Stomach (tissue), 9 donors: ENCODE data around the gene MYO9B. TPM values are rescaled to one million over a fixed set of nuclear protein-coding genes. Genes with fewer than 3 reads are reported as not detected.

ENCODE experiments used
- DNase-seq, 2 donors: peaks; one replicate each; pipeline versions ENCODE4 v3.0.0 to v3.0.0-alpha.2; 2013 to 2019
- H3K27ac ChIP-seq, 5 donors: fragments of 200-600 bp in 4 of 5; sonication (generic) in 4 of 5; one replicate each; pipeline ENCODE4 v1.5.1; 2013 to 2019; ENCODE audit warnings: mild to moderate bottlenecking in 1 of 5, moderate library complexity in 1 of 5
- H3K27me3 ChIP-seq, 3 donors: fragments of 200-600 bp; sonication (generic); one replicate each; pipeline ENCODE4 v1.5.1; 2017 to 2019; ENCODE audit warnings: mixed run types in 1 of 3
- H3K36me3 ChIP-seq, 4 donors: fragments of 200-600 bp; sonication (generic); 1 replicate in 3 of 4; 2 replicates in 1 of 4; pipeline ENCODE4 v1.5.1; 2016 to 2019
- H3K4me1 ChIP-seq, 4 donors: fragments of 200-600 bp; sonication (generic); one replicate each; pipeline ENCODE4 v1.5.1; 2016 to 2019
- H3K4me3 ChIP-seq, 4 donors: fragments of 200-600 bp; sonication (generic) in 3 of 4; one replicate each; pipeline ENCODE4 v1.5.1; 2016 to 2019; ENCODE audit warnings: mild to moderate bottlenecking in 1 of 4
- H3K9me3 ChIP-seq, 4 donors: fragments of 200-600 bp; sonication (generic); one replicate each; pipeline ENCODE4 v1.5.1; 2016 to 2019
- EP300 ChIP-seq: sonication (generic); formaldehyde crosslinking; IDR thresholded peaks from one replicate; pipeline ENCODE4 v1.6.1; 2017; ENCODE audit warnings: antibody characterized with exemption
- POLR2A ChIP-seq, 4 donors: fragments of 450-650 bp; IDR thresholded peaks; one replicate each; pipeline ENCODE4 v1.6.1; 2016; ENCODE audit warnings: antibody characterized with exemption in 4 of 4, control low read depth in 2 of 4, mild to moderate bottlenecking in 1 of 4, moderate library complexity in 1 of 4
- POLR2AphosphoS5 ChIP-seq, 3 donors: sonication (generic); formaldehyde crosslinking; IDR thresholded peaks; one replicate each; pipeline ENCODE4 v1.6.1; 2016; ENCODE audit warnings: antibody characterized with exemption in 3 of 3
- WGBS, 5 donors: extraction: QIAGEN DNeasy Blood & Tissue Kit in 3 of 5; methylation state at CpG; one replicate each; pipeline versions ENCODE4 v1.1.5 to v1.1.7; 2013 to 2018; 5-methylcytosine and 5-hydroxymethylcytosine counted together
- intact Hi-C: fragments of 100-400 bp; cut with DNase I; formaldehyde crosslinking; loops from one replicate; pipeline ENCODE4 v1.15.1; 2023; ENCODE audit warnings: low total_unique reads
- polyA plus RNA-seq, 3 donors: library from polyadenylated mRNA; stranded (reverse); fragments of 200-250 nt; gene quantifications; one replicate each; pipeline ENCODE4 v1.2.3, GENCODE V29; 2013
- total RNA-seq, 5 donors: library from RNA; depleted of rRNA; stranded (reverse); fragments of >200 nt; gene quantifications; one replicate each; pipeline versions ENCODE4 v1.1.0 to v1.2.3, GENCODE V29; 2014 to 2016
- TF ChIP-seq, protein P1 (sequence below), 7 experiments: fragments of 450-650 bp in 4 of 7; fragments of 200-600 bp in 3 of 7; sonication (generic) in 3 of 7; IDR thresholded peaks; one replicate each; pipeline ENCODE4 v1.5.1; 2016 to 2019; ENCODE audit warnings: antibody characterized with exemption in 7 of 7, control low read depth in 2 of 7, mild to moderate bottlenecking in 1 of 7
- donor health status: healthy with polysubstance abuse.
- donor health status: Bipolar disorder and iron deficiency.
- donor health status: healthy.

Gene MYO9B
- total and polyA plus RNA-seq, 8 donors: 30.2 to 265 (median 62.5) TPM

- Histone ChIP-seq H3K27me3 (no peaks in the 10 kb centered on the region), H3K27ac (no peak overlapping the region), H3K4me1 (no peaks in the 10 kb centered on the region), H3K36me3 (peaks cover 21 to 82% (median 65%) of the 10 kb centered on the region in 4 donors), H3K4me3 (no peak overlapping the region), H3K9me3 (no peaks in the 10 kb centered on the region)
- 89 to 94% (median 91%) methylated on average over 3 to 5 of the region's 5 CpGs for WGBS, 5 donors
- no peak for DNase-seq
- TF ChIP-seq, protein P1, sequence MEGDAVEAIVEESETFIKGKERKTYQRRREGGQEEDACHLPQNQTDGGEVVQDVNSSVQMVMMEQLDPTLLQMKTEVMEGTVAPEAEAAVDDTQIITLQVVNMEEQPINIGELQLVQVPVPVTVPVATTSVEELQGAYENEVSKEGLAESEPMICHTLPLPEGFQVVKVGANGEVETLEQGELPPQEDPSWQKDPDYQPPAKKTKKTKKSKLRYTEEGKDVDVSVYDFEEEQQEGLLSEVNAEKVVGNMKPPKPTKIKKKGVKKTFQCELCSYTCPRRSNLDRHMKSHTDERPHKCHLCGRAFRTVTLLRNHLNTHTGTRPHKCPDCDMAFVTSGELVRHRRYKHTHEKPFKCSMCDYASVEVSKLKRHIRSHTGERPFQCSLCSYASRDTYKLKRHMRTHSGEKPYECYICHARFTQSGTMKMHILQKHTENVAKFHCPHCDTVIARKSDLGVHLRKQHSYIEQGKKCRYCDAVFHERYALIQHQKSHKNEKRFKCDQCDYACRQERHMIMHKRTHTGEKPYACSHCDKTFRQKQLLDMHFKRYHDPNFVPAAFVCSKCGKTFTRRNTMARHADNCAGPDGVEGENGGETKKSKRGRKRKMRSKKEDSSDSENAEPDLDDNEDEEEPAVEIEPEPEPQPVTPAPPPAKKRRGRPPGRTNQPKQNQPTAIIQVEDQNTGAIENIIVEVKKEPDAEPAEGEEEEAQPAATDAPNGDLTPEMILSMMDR (IDR thresholded peaks at IDR 0.05): no peak
- no peak for TF ChIP-seq EP300
- TF ChIP-seq POLR2A (IDR thresholded peaks at IDR 0.05): no peak
- no peak for TF ChIP-seq POLR2AphosphoS5 (IDR thresholded peaks at IDR 0.05)
- intact Hi-C loops: no loop called here
Measured at GRCh38 chr19:17148130-17148529, 72.6 kb downstream of the MYO9B start.

DNA sequence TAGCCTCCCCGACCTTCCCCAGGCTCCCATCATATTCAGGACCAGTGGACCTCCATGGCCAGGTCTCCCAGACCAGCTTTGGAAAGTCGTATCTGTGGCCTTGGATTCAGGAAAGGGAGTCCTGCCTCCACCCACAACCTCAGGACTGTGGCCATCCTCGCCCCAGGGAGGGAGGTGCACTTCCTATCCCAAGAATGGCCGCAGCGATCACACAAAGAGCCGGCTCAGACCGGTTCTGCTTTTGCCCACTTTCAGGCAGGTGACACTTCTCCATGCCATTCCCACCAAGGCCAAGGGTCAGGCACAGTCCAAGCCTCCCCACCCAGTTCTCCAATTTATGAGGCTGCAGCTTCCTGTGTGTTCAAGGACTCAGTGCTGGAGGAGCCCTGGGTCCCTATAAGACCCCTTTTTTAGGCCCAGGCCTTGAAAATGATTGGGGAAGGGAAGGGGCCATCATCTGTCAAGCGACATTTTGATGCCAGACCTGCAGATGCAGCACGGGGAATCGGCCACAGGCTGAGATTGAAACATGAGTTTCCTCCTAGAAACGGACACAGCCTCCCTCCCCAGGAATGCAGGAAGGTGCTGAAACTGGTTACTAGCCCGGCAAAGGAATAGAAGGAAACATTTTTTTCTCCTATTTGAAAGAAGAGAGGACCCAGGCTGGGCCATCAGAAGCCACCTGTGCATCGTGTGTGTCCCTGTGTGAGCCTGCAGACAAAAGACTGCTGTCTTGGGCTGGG lies 74.0 kb downstream of the MYO9B start:
- TF ChIP-seq EP300 (no peak), POLR2AphosphoS5 (IDR thresholded peaks at IDR 0.05) (no peak), POLR2A (IDR thresholded peaks at IDR 0.05) (no peak)
- TF ChIP-seq, protein P1 (IDR thresholded peaks at IDR 0.05): no peak
- no peak for DNase-seq
- no peak overlapping the region for H3K4me3 ChIP-seq
- H3K36me3 ChIP-seq: peaks cover 34 to 93% (median 80%) of the 10 kb centered on the region in 4 donors
- no peaks in the 10 kb centered on the region for H3K27me3 ChIP-seq
- H3K27ac ChIP-seq: no peak overlapping the region
- intact Hi-C loops: loop anchor here (10.0 kb wide), 1 partner anchor 85 kb away; no protein-coding TSS in a partner anchor
- 75 to 87% (median 79%) methylated on average over 10 to 13 of the region's 13 CpGs for WGBS, 5 donors
- no peaks in the 10 kb centered on the region for H3K4me1 ChIP-seq
- H3K9me3 ChIP-seq: no peaks in the 10 kb centered on the region

DNA sequence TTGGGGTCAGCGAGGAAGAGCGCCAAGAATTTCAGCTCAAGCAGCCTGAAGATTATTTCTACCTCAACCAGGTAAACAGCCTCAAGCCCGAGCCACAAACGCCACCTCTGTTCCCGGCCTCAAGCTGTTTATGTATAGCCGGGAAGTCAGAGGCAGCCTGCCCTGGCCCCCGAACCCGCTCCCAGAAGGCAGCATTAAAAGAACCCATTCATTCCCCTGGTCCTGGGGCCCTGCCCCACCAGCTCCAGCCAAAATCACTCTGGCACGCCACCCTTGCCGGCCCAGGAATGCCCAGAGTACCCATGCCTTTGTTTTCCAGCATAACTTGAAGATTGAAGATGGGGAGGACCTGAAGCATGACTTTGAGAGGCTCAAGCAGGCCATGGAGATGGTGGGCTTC lies 78.4 kb downstream of the MYO9B start:
- intact Hi-C loops: loop anchor here (10.0 kb wide), 1 partner anchor 89 kb away; no protein-coding TSS in a partner anchor
- no peaks in the 10 kb centered on the region for H3K4me1 ChIP-seq
- no peak overlapping the region for H3K27ac ChIP-seq
- WGBS, 5 donors: 92 to 97% (median 94%) methylated on average over 10 of the region's 10 CpGs
- no peak overlapping the region for H3K4me3 ChIP-seq
- no peaks in the 10 kb centered on the region for H3K9me3 ChIP-seq
- H3K36me3 ChIP-seq: peaks cover 70 to 100% (median 90%) of the 10 kb centered on the region in 4 donors
- TF ChIP-seq POLR2AphosphoS5 (IDR thresholded peaks at IDR 0.05): no peak
- no peak for TF ChIP-seq EP300
- no peak for TF ChIP-seq POLR2A (IDR thresholded peaks at IDR 0.05)
- no peaks in the 10 kb centered on the region for H3K27me3 ChIP-seq
- no peak for DNase-seq

- Histone ChIP-seq H3K36me3 (peaks cover 70 to 100% (median 91%) of the 10 kb centered on the region in 4 donors), H3K4me1 (no peaks in the 10 kb centered on the region), H3K27me3 (no peaks in the 10 kb centered on the region), H3K27ac (no peak overlapping the region), H3K4me3 (no peak overlapping the region), H3K9me3 (no peaks in the 10 kb centered on the region)
- 98 to 100% (median 98%) methylated on average over 7 of the region's 7 CpGs for WGBS, 5 donors
- intact Hi-C loops: loop anchor here (10.0 kb wide), 1 partner anchor 90 kb away; no protein-coding TSS in a partner anchor
- no peak for DNase-seq
- TF ChIP-seq POLR2AphosphoS5 (IDR thresholded peaks at IDR 0.05) (no peak), EP300 (no peak), POLR2A (IDR thresholded peaks at IDR 0.05) (no peak)
- TF ChIP-seq, protein P1 (IDR thresholded peaks at IDR 0.05): no peak
Measured at GRCh38 chr19:17155251-17155650, 79.7 kb downstream of the MYO9B start.
